Activated B cell treated with CpG ODN at 0.5 μM for 24 hours (primary cell): Measurements from ENCODE around the gene PCDHA11. TPM values are rescaled to one million over a fixed set of nuclear protein-coding genes. Genes with fewer than 3 reads are reported as not detected.
"Not testable (repeated sequence)": the region's sequence is repeated elsewhere in the genome, so short reads cannot be mapped to it uniquely, and the experiment has no call there.

ENCODE experiments used
- ATAC-seq: fragments of 200-7000 bp; cut with Tn5 transposase; one replicate; pipeline ENCODE4 v1.10.0; 2021; ENCODE audit warnings: low read depth, mild to moderate bottlenecking, moderate library complexity
- CTCF ChIA-PET: fragments of 350-600 bp; sonication (Branson Sonifier 250); formaldehyde crosslinking; loops from one replicate; lab custom pipeline; 2021; ENCODE audit warnings: antibody characterized with exemption; lab: Charles Lee
- POLR2A ChIA-PET: fragments of 350-600 bp; sonication (Branson Sonifier 250); formaldehyde crosslinking; loops from one replicate; lab custom pipeline; 2021; ENCODE audit warnings: antibody characterized with exemption; lab: Charles Lee
- DNase-seq: peaks from one replicate; pipeline ENCODE4 v3.0.0; 2022
- H3K27ac Mint-ChIP-seq: one replicate; pipeline ENCODE4 v1.8.0; 2020; ENCODE audit warnings: mixed read lengths
- H3K27me3 Mint-ChIP-seq: one replicate; pipeline ENCODE4 v1.8.0; 2021; ENCODE audit warnings: mixed read lengths
- H3K36me3 Mint-ChIP-seq: one replicate; pipeline ENCODE4 v1.8.0; 2021; ENCODE audit warnings: low read depth, mixed read lengths
- H3K4me1 Mint-ChIP-seq: one replicate; pipeline ENCODE4 v1.8.0; 2021; ENCODE audit warnings: mixed read lengths
- H3K4me3 Mint-ChIP-seq: one replicate; pipeline ENCODE4 v1.8.0; 2020; ENCODE audit warnings: mild to moderate bottlenecking, mixed read lengths
- H3K9me3 Mint-ChIP-seq: one replicate; pipeline ENCODE4 v1.8.0; 2020; ENCODE audit warnings: mixed read lengths
- intact Hi-C: fragments of 100-400 bp; cut with micrococcal nuclease; formaldehyde crosslinking; loops from one replicate; pipeline ENCODE4 v1.15.1; 2024
- total RNA-seq: library from RNA; stranded (reverse); gene quantifications from 2 replicates; pipeline ENCODE4 v1.2.3, GENCODE V29; 2022
- TF ChIP-seq, protein P1 (sequence below): fragments of 200-600 bp; IDR thresholded peaks from one replicate; pipeline ENCODE4 v1.8.0; 2022; ENCODE audit warnings: antibody characterized with exemption, mild to moderate bottlenecking

PCDHA11 gene, protein sequence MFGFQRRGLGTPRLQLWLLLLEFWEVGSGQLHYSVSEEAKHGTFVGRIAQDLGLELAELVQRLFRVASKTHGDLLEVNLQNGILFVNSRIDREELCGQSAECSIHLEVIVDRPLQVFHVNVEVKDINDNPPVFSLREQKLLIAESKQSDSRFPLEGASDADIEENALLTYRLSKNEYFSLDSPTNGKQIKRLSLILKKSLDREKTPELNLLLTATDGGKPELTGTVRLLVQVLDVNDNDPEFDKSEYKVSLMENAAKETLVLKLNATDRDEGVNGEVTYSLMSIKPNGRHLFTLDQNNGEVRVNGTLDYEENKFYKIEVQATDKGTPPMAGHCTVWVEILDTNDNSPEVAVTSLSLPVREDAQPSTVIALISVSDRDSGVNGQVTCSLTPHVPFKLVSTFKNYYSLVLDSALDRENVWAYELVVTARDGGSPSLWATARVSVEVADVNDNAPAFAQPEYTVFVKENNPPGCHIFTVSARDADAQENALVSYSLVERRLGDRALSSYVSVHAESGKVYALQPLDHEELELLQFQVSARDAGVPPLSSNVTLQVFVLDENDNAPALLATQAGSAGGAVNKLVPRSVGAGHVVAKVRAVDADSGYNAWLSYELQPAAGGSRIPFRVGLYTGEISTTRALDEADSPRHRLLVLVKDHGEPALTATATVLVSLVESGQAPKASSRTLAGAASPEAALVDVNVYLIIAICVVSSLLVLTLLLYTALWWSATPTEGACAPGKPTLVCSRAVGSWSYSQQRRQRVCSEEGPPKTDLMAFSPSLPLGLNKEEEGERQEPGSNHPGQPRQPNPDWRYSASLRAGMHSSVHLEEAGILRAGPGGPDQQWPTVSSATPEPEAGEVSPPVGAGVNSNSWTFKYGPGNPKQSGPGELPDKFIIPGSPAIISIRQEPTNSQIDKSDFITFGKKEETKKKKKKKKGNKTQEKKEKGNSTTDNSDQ
- not detected in 2 replicates for total RNA-seq

DNA sequence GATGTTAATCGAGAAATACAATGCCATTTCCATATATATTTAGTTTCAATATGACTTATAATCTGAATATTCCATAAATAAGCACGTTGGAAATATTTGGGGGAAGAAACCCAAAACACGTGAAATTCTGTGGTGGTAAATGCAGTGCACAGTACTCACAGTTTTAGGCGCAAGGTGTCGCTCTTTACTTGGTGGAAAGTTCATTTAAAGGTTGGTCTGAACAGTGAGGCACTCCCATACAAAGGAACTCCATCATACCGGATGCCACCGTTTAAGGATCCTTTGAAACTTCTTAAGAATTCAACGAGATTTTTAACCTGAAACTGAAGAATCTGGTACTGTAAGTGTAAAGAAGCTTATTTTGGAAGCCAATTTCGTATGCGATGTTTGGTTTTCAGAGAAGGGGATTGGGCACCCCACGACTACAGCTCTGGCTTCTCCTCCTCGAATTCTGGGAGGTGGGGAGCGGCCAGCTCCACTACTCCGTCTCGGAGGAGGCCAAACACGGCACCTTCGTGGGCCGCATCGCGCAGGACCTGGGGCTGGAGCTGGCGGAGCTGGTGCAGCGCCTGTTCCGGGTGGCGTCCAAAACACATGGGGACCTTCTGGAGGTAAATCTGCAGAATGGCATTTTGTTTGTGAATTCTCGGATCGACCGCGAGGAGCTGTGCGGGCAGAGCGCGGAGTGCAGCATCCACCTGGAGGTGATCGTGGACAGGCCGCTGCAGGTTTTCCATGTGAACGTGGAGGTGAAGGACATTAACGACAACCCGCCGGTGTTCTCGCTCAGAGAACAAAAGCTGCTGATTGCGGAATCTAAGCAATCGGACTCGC is at the start of gene PCDHA11:
Gene PCDHA11, plus strand, starts transcription at position 237 of the 834 bp plus-strand sequence. Its CDS starts 147 bp downstream, at position 384.
- CTCF ChIA-PET, result no interaction called here
- Mint-ChIP-seq H3K27ac (no peak within 1 kb of the TSS), H3K4me3 (no peak within 1 kb of the TSS), H3K27me3 (peaks cover 5% of the 10 kb centered on the region), H3K4me1 (no peaks in the 10 kb centered on the region), H3K36me3 (no peaks in the 10 kb centered on the region), H3K9me3 (peaks cover 3% of the 10 kb centered on the region)
- POLR2A ChIA-PET, result no interaction called here
- TF ChIP-seq, protein P1, sequence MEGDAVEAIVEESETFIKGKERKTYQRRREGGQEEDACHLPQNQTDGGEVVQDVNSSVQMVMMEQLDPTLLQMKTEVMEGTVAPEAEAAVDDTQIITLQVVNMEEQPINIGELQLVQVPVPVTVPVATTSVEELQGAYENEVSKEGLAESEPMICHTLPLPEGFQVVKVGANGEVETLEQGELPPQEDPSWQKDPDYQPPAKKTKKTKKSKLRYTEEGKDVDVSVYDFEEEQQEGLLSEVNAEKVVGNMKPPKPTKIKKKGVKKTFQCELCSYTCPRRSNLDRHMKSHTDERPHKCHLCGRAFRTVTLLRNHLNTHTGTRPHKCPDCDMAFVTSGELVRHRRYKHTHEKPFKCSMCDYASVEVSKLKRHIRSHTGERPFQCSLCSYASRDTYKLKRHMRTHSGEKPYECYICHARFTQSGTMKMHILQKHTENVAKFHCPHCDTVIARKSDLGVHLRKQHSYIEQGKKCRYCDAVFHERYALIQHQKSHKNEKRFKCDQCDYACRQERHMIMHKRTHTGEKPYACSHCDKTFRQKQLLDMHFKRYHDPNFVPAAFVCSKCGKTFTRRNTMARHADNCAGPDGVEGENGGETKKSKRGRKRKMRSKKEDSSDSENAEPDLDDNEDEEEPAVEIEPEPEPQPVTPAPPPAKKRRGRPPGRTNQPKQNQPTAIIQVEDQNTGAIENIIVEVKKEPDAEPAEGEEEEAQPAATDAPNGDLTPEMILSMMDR, result no peak
- intact Hi-C loops, result loop anchor here (10.0 kb wide), 1 partner anchor 236 kb away; the partner anchor contains the start of gene PCDHB3
- DNase-seq (no peak), ATAC-seq (no peak)

DNA sequence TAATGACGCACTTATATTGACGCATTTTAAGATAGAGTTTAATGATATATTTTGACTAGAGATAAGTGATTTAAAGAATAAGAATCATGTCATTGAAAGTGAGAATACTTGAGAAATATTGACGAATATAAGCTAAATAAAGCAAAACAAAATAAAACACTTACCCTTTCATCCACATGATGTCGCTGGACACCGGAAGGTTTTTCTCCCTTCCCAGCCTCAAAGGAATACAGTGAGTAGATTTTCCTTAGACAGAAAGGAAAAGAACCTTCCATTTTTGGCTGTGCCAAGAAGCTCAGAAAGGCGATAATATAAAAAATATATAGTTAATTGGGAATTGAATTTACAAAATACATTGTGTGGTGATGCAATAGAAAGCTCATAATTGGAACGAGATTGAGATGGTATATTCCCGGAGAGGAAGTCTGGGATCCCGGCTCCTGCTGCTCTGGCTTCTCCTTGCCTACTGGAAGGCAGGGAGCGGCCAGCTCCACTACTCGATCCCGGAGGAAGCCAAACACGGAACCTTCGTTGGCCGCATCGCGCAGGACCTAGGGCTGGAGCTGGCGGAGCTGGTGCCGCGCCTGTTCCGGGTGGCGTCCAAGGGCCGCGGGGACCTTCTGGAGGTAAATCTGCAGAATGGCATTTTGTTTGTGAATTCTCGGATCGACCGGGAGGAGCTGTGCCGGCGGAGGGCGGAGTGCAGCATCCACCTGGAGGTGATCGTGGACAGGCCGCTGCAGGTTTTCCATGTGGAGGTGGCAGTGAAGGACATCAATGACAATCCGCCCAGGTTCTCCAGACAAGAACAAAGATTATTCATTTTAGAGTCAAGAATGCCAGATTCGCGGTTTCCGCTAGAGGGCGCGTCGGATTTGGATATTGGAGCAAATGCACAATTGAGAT is 47.1 kb upstream of the PCDHA11 start, which contains the start of gene PCDHA5:
Gene PCDHA5, plus strand, starts transcription at position 239 of the 906 bp plus-strand sequence.
- ATAC-seq (no peak), DNase-seq (no peak)
- ChIA-PET CTCF (no interaction called here), POLR2A (no interaction called here)
- Mint-ChIP-seq H3K9me3 (peaks cover 2% of the 10 kb centered on the region), H3K4me3 (no peak within 1 kb of the TSS), H3K4me1 (no peaks in the 10 kb centered on the region), H3K27me3 (peaks cover 2% of the 10 kb centered on the region), H3K27ac (no peak within 1 kb of the TSS), H3K36me3 (no peaks in the 10 kb centered on the region)
- intact Hi-C loops, result no loop called here
- TF ChIP-seq, protein P1, result no peak

DNA sequence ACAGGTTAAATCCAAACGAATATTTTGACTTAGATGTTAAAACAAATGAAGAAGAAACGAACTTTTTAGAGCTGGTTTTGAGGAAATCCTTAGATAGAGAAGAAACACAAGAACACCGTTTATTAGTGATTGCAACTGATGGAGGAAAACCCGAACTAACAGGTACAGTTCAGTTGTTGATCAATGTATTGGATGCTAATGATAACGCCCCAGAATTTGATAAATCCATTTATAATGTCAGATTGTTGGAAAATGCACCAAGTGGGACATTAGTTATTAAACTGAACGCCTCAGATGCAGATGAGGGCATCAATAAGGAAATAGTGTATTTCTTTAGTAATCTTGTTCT is 46.5 kb upstream of the PCDHA11 start:
- no peak for ATAC-seq
- Mint-ChIP-seq H3K4me1 (no peaks in the 10 kb centered on the region), H3K27me3 (peaks cover 8% of the 10 kb centered on the region), H3K36me3 (no peaks in the 10 kb centered on the region), H3K27ac (no peak overlapping the region), H3K4me3 (no peak overlapping the region), H3K9me3 (peaks cover 3% of the 10 kb centered on the region)
- CTCF ChIA-PET, result no interaction called here
- intact Hi-C loops, result no loop called here
- POLR2A ChIA-PET, result no interaction called here
- TF ChIP-seq, protein P1, result no peak
- DNase-seq, result no peak

DNA sequence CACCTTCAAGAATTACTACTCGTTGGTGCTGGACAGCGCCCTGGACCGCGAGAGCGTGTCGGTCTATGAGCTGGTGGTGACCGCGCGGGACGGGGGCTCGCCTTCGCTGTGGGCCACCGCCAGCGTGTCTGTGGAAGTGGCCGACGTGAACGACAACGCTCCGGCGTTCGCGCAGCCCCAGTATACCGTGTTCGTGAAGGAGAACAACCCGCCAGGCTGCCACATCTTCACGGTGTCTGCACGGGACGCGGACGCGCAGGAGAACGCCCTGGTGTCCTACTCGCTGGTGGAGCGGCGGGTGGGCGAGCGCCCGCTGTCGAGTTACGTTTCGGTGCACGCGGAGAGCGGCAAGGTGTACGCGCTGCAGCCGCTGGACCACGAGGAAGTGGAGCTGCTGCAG is 45.8 kb upstream of the PCDHA11 start:
- DNase-seq, CTCF ChIA-PET, H3K27ac Mint-ChIP-seq, H3K4me1 Mint-ChIP-seq, intact Hi-C loops, H3K9me3 Mint-ChIP-seq, H3K27me3 Mint-ChIP-seq, H3K36me3 Mint-ChIP-seq, ATAC-seq, H3K4me3 Mint-ChIP-seq, POLR2A ChIA-PET: not testable (repeated sequence)
